ENCODE results near the gene NT5DC3. TPM values are rescaled to one million over a fixed set of nuclear protein-coding genes. Genes with fewer than 3 reads are reported as not detected.
A peak's percentile ranks its signal among the peaks of the same experiment; 100 is the strongest.

NT5DC3 gene
- polyA plus RNA-seq, 2 of the 4 experiments (the other 2 are of a cell fraction): 5.2 to 5.6 TPM

GRCh38 chr12:103840876-103841689, at the start of gene NT5DC3 (continued):
- TF ChIP-seq PHF8 (IDR thresholded peaks at IDR 0.05; ENCODE audit: borderline replicate concordance, low read depth) (peak; percentile 47; the same call in 1 of the 2 replicates), HOXB5 (CRISPR knock-in tag; IDR thresholded peaks at IDR 0.05) (no peak), RARB (CRISPR knock-in tag; IDR thresholded peaks at IDR 0.05) (no peak), HDAC2 (IDR thresholded peaks at IDR 0.05) (no peak), POLR2A (IDR thresholded peaks at IDR 0.05; ENCODE audit: low read length) (peak; percentile 97), FOSB (CRISPR knock-in tag; IDR thresholded peaks at IDR 0.05) (no peak), CBX8 (IDR thresholded peaks at IDR 0.05) (no peak)

GRCh38 chr12:103887738-103888137, 46.7 kb upstream of the NT5DC3 start:
- FAIRE-seq: no peak
- TF ChIP-seq NPAS2 (CRISPR knock-in tag; IDR thresholded peaks at IDR 0.05; ENCODE audit: borderline replicate concordance) (no peak), MAFK (IDR thresholded peaks at IDR 0.05; ENCODE audit: partially characterized antibody) (no peak), FOXS1 (CRISPR knock-in tag; IDR thresholded peaks at IDR 0.05) (no peak), ATOH8 (CRISPR knock-in tag; IDR thresholded peaks at IDR 0.05; ENCODE audit: low read depth) (no peak), USF2 (IDR thresholded peaks at IDR 0.05) (no peak), RAD21 (conservative IDR thresholded peaks at IDR 0.05 in 1 of 2, IDR thresholded peaks at IDR 0.05 in 1 of 2) (no peak), REST (IDR thresholded peaks at IDR 0.05) (no peak), HEYL (CRISPR knock-in tag; IDR thresholded peaks at IDR 0.05) (no peak), KDM5A (IDR thresholded peaks at IDR 0.05) (no peak)
- Histone ChIP-seq H3K4me3 (no peak overlapping the region), H3K4me1 (peaks cover 4% of the 10 kb centered on the region; the same call in 1 of the 3 replicates), H3K4me2 (no peak overlapping the region), H3K27ac (no peak overlapping the region), H3K9me3 (no peaks in the 10 kb centered on the region)
- POLR2A ChIA-PET: no interaction called here
- CTCF ChIA-PET: interaction anchor here (0.9 to 1.2 kb wide), 3 partner anchors 9 to 222 kb away, joined by 3 to 5 read pairs (median 4); no protein-coding TSS in a partner anchor
- peak in 1 of 2 experiments; percentile 37; a peak in 1 of 6 replicates for ATAC-seq
- no peak for DNase-seq (ENCODE audit: low read depth in 1 of 2, low spot score in 1 of 2)
- 12% methylated on average over 1 of the region's 1 CpG for WGBS (ENCODE audit: missing lambda C conversion rate)

- CTCF ChIA-PET: interaction anchor here (0.6 kb wide), 1 partner anchor 260 kb away, joined by 4 read pairs; no protein-coding TSS in a partner anchor
Measured at GRCh38 chr12:103886195-103886797, 45.3 kb upstream of the NT5DC3 start.

More at GRCh38 chr12:103886195-103886797, 45.3 kb upstream of the NT5DC3 start:
- Histone ChIP-seq H3K4me1 (peaks cover 9% of the 10 kb centered on the region; the same call in 1 of the 3 replicates), H3K4me2 (no peak overlapping the region), H3K4me3 (no peak overlapping the region), H3K9me3 (no peaks in the 10 kb centered on the region), H3K27ac (no peak overlapping the region)
- TF ChIP-seq EHF (CRISPR knock-in tag; IDR thresholded peaks at IDR 0.05) (no peak), BHLHE40 (IDR thresholded peaks at IDR 0.05; ENCODE audit: low read depth, low read length) (no peak), MAFK (IDR thresholded peaks at IDR 0.05; ENCODE audit: partially characterized antibody) (no peak), HOXB5 (CRISPR knock-in tag; IDR thresholded peaks at IDR 0.05) (no peak), RAD21 (conservative IDR thresholded peaks at IDR 0.05 in 1 of 2, IDR thresholded peaks at IDR 0.05 in 1 of 2) (no peak), NPAS2 (CRISPR knock-in tag; IDR thresholded peaks at IDR 0.05; ENCODE audit: borderline replicate concordance) (no peak), CHD4 (IDR thresholded peaks at IDR 0.05; ENCODE audit: borderline replicate concordance) (no peak), RCOR1 (IDR thresholded peaks at IDR 0.05; ENCODE audit: low read depth, low read length) (no peak), CBX2 (IDR thresholded peaks at IDR 0.05; ENCODE audit: borderline replicate concordance, low read depth) (no peak), SMC3 (IDR thresholded peaks at IDR 0.05) (no peak), EHMT2 (IDR thresholded peaks at IDR 0.05; ENCODE audit: low read depth) (no peak), POLR2AphosphoS2 (conservative IDR thresholded peaks at IDR 0.05; ENCODE audit: low read length) (no peak), ZC3H11A (IDR thresholded peaks at IDR 0.05) (no peak)
- POLR2A ChIA-PET: no interaction called here
- DNase-seq (ENCODE audit: low read depth in 1 of 2, low spot score in 1 of 2): no peak
- no peak for ATAC-seq
- no peak for FAIRE-seq
- 30% methylated on average over 4 of the region's 4 CpGs for WGBS (ENCODE audit: missing lambda C conversion rate)
